NT2/D1 (cell line): ENCODE measurements around the gene LIPH.

Experiments
- DNase-seq: peaks from one replicate; pipeline ENCODE4 v3.0.0-alpha.2; 2011; ENCODE audit warnings: low read depth, low spot score
- H3K27me3 ChIP-seq: 2 replicates; pipeline ENCODE4 v1.6.0; 2011; ENCODE audit warnings: mild to moderate bottlenecking; ENCODE audit not compliant: insufficient read length, insufficient read depth
- H3K36me3 ChIP-seq: 2 replicates; pipeline ENCODE4 v1.6.1; 2011; ENCODE audit warnings: mild to moderate bottlenecking, low read length, mixed read lengths; ENCODE audit not compliant: insufficient read depth, insufficient read length
- H3K4me1 ChIP-seq: 2 replicates; pipeline ENCODE4 v1.5.1; 2011; ENCODE audit not compliant: insufficient read depth, insufficient read length
- H3K4me3 ChIP-seq: 2 replicates; pipeline ENCODE4 v1.5.1; 2011; ENCODE audit warnings: low read depth; ENCODE audit not compliant: insufficient read length
- H3K9ac ChIP-seq: 2 replicates; pipeline ENCODE4 v1.6.0; 2011; ENCODE audit warnings: low read depth; ENCODE audit not compliant: insufficient read length
- H3K9me3 ChIP-seq: 2 replicates; pipeline ENCODE4 v1.5.1; 2011; ENCODE audit warnings: mild to moderate bottlenecking, low read length; ENCODE audit not compliant: insufficient read depth
- SUZ12 ChIP-seq: IDR thresholded peaks from 2 replicates; pipeline ENCODE4 v1.6.1; 2011; ENCODE audit not compliant: insufficient read length, insufficient read depth; ENCODE audit errors: extremely low read depth
- YY1 ChIP-seq: IDR thresholded peaks from 2 replicates; pipeline ENCODE4 v1.6.1; 2011; ENCODE audit not compliant: insufficient read length, insufficient read depth
- ZNF274 ChIP-seq: IDR thresholded peaks from 2 replicates; pipeline ENCODE4 v1.6.1; 2011; ENCODE audit warnings: mild to moderate bottlenecking, low read depth, low read length

The LIPH gene

DNA sequence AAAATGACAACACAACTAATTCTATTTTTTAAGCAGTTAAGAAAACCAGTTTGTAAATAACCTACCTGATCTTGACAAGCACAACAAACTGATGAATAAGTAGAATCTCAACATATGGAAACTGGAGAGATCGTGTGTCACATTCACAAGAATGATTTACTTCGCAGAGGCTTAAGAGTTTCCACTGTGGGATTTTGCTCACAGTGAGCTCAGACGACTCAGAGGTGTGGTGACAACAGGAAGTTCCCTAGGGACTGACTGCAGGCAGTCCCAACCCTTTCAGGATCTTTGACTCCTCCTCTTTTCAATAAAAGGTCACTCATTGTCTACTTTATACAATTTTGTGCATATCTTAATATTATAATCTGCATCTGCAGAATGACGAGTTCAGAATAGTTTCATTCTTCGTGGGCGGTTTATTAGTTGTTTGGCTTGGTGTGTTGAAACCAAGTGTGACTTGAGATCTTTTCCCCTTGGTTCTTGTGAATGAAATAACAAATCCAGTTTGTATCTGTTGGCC is at the start of gene LIPH:
LIPH (minus strand) TSS at position 231 of the 520 bp plus-strand sequence; CDS start at position 114, 117 bp downstream.
- Histone ChIP-seq H3K4me3 (no peak within 1 kb of the TSS), H3K9ac (no peak within 1 kb of the TSS), H3K27me3 (no peaks in the 10 kb centered on the region), H3K4me1 (no peaks in the 10 kb centered on the region), H3K9me3 (no peaks in the 10 kb centered on the region), H3K36me3 (no peaks in the 10 kb centered on the region)
- no peak for DNase-seq
- TF ChIP-seq ZNF274 (no peak), YY1 (no peak), SUZ12 (no peak)

GRCh38 chr3:185595526-185595925 is 43.1 kb upstream of the LIPH start:
- Histone ChIP-seq H3K9me3 (no peaks in the 10 kb centered on the region), H3K4me1 (no peaks in the 10 kb centered on the region), H3K9ac (no peak overlapping the region), H3K36me3 (peaks cover 39% of the 10 kb centered on the region), H3K4me3 (no peak overlapping the region), H3K27me3 (no peaks in the 10 kb centered on the region)
- TF ChIP-seq YY1 (no peak), ZNF274 (no peak), SUZ12 (no peak)
- no peak for DNase-seq

DNA sequence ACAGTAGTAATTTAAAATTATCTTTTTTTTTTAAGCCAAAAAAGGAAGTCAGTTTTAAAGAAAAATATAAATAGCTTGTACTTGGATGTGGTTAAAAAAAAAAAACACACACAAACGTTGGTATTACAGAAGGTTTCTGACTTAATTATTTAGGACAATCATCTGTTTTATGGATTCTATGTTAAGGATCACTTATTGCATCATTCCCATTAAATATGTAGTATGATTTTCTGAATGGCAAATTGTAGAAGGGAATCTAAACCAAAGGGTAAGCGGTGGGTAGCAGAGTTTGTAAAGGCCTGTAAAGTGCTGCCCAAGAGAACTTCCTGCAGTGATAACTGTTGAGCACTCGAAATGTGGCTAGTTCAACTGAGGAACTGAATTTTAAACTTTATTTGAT is 41.7 kb upstream of the LIPH start:
- DNase-seq = no peak
- no peaks in the 10 kb centered on the region for H3K27me3 ChIP-seq
- no peak for TF ChIP-seq ZNF274
- no peak for TF ChIP-seq YY1
- no peak for TF ChIP-seq SUZ12

DNA sequence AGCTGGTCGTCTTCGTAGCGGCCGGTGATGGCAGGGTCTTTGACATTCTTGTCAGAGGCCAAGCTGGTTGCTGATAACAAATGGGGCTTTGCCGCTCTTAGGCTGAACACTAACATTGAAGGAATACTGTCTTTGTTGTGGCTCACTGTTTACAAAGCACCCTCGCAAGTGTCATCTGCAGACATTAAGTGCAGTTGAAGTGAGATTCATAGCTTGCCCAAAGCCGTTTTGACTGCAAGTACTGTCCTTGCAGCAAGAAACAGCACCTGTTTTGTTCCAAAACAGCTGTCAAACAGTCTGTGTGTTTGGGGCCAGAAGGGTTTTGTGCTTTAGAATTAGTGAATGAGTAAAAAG is 34.3 kb upstream of the LIPH start:
- Histone ChIP-seq H3K4me3 (peak overlapping the region; percentile 75), H3K9ac (peak overlapping the region; percentile 86), H3K4me1 (peaks cover 3% of the 10 kb centered on the region), H3K36me3 (peaks cover 10% of the 10 kb centered on the region), H3K9me3 (no peaks in the 10 kb centered on the region), H3K27me3 (no peaks in the 10 kb centered on the region)
- DNase-seq = no peak
- TF ChIP-seq YY1 = no peak
- TF ChIP-seq SUZ12 = no peak
- TF ChIP-seq ZNF274 = no peak

More for the DNA sequence above, 41.7 kb upstream of the LIPH start:
- Histone ChIP-seq H3K9ac (no peak overlapping the region), H3K9me3 (no peaks in the 10 kb centered on the region), H3K36me3 (peaks cover 37% of the 10 kb centered on the region), H3K4me3 (no peak overlapping the region), H3K4me1 (no peaks in the 10 kb centered on the region)

- peaks cover 7% of the 10 kb centered on the region for H3K36me3 ChIP-seq
- H3K4me3 ChIP-seq = peak within 1 kb of the TSS; percentile 75
- peak within 1 kb of the TSS; percentile 86 for H3K9ac ChIP-seq
- TF ChIP-seq YY1 (no peak), SUZ12 (no peak), ZNF274 (no peak)
- peaks cover 3% of the 10 kb centered on the region for H3K4me1 ChIP-seq
- peak; percentile 98 for DNase-seq
- H3K9me3 ChIP-seq = no peaks in the 10 kb centered on the region
- H3K27me3 ChIP-seq = no peaks in the 10 kb centered on the region
Measured at GRCh38 chr3:185585859-185586685, 33.7 kb upstream of the LIPH start, which contains the start of gene SENP2. Gene SENP2, plus strand, starts transcription at chr3:185586295. Its CDS starts 119 bp downstream, at chr3:185586414.

DNA sequence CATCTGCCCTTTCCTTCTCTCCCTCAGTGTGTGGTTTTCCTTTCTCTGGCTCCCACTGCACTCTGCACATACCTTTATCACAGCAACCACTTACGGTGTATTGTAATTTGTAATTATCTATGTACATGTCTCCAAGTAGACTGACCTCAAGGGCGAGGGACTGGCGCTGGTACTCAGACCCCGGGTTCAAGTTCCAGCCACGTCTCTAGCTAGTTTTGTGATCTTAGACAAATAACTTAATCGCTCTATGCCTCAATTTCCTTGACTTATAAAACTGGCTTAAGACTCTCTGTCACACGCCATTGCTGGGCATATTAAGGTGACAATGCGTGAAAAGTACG is 33.1 kb upstream of the LIPH start:
- Histone ChIP-seq H3K9ac (peak overlapping the region; percentile 16), H3K36me3 (peaks cover 7% of the 10 kb centered on the region), H3K4me1 (peaks cover 3% of the 10 kb centered on the region), H3K4me3 (peak overlapping the region; percentile 16), H3K9me3 (no peaks in the 10 kb centered on the region), H3K27me3 (no peaks in the 10 kb centered on the region)
- TF ChIP-seq ZNF274 = no peak
- no peak for TF ChIP-seq YY1
- TF ChIP-seq SUZ12 = no peak
- no peak for DNase-seq

GRCh38 chr3:185584686-185585085 is 32.3 kb upstream of the LIPH start:
- H3K9ac ChIP-seq = no peak overlapping the region
- no peak for DNase-seq

More at GRCh38 chr3:185584686-185585085, 32.3 kb upstream of the LIPH start:
- H3K36me3 ChIP-seq = peaks cover 2% of the 10 kb centered on the region
- TF ChIP-seq SUZ12 (no peak), YY1 (no peak), ZNF274 (no peak)
- H3K9me3 ChIP-seq = no peaks in the 10 kb centered on the region
- H3K4me3 ChIP-seq = no peak overlapping the region
- H3K4me1 ChIP-seq = peaks cover 3% of the 10 kb centered on the region
- H3K27me3 ChIP-seq = no peaks in the 10 kb centered on the region
